PC-3 (cell line): ENCODE measurements around the gene CHL1. TPM values are rescaled to one million over a fixed set of nuclear protein-coding genes. Genes with fewer than 3 reads are reported as not detected.

ENCODE experiments used
- ATAC-seq: fragments of 200-7000 bp; cut with Tn5 transposase; 2 replicates; pipeline ENCODE4 v1.9.1; 2020; ENCODE audit warnings: mild to moderate bottlenecking, moderate library complexity
- BruUV-seq: library from RNA; stranded (reverse); fragments of 400-500 nt; replicated peaks from 2 replicates; lab custom pipeline; 2021; lab: Mats Ljungman, UMichigan
- CTCF ChIA-PET: fragments of 300-600 bp; sonication (Branson Sonifier 250); formaldehyde crosslinking; loops from one replicate; lab custom pipeline; 2022; ENCODE audit warnings: antibody characterized with exemption; lab: Charles Lee
- POLR2A ChIA-PET: fragments of 300-600 bp; sonication (Branson Sonifier 250); formaldehyde crosslinking; loops from one replicate; lab custom pipeline; 2022; ENCODE audit warnings: antibody characterized with exemption; ENCODE audit not compliant: unreplicated experiment; lab: Charles Lee
- DNase-seq: peaks from one replicate; pipeline ENCODE4 v3.0.0-alpha.2; 2015
- H2AFZ ChIP-seq: fragments of 300-600 bp; sonication (generic); 2 replicates; pipeline ENCODE4 v1.6.0; 2016; ENCODE audit warnings: antibody characterized with exemption, low read length
- H3F3A ChIP-seq: fragments of 300-600 bp; sonication (generic); one replicate; pipeline ENCODE4 v1.6.0; 2017; ENCODE audit warnings: antibody characterized with exemption, low read length, control low read depth, mild to moderate bottlenecking; ENCODE audit not compliant: unreplicated experiment
- H3K27ac ChIP-seq: fragments of 300-600 bp; sonication (generic); 2 replicates; pipeline ENCODE4 v1.5.1; 2016; ENCODE audit warnings: mild to moderate bottlenecking, low read length
- H3K27me3 ChIP-seq: fragments of 300-600 bp; sonication (generic); 2 replicates; pipeline ENCODE4 v1.6.1; 2016; ENCODE audit warnings: low read length, mixed read lengths
- H3K36me3 ChIP-seq: fragments of 300-600 bp; sonication (generic); 2 replicates; pipeline ENCODE4 v1.6.1; 2016; ENCODE audit warnings: low read depth, mixed run types, low read length, mixed read lengths
- H3K4me1 ChIP-seq: fragments of 300-600 bp; sonication (generic); 2 replicates; pipeline ENCODE4 v1.5.1; 2016; ENCODE audit warnings: low read length; ENCODE audit not compliant: insufficient read depth
- H3K4me2 ChIP-seq: fragments of 300-600 bp; sonication (generic); 2 replicates; pipeline ENCODE4 v1.6.0; 2016; ENCODE audit warnings: low read length
- H3K4me3 ChIP-seq: fragments of 300-600 bp; sonication (generic); 2 replicates; pipeline ENCODE4 v1.5.1; 2016; ENCODE audit warnings: mild to moderate bottlenecking, low read length, mixed read lengths
- H3K79me2 ChIP-seq: fragments of 300-600 bp; sonication (generic); 2 replicates; pipeline ENCODE4 v1.6.1; 2017; ENCODE audit warnings: low read length, mixed read lengths
- H3K9ac ChIP-seq: fragments of 300-600 bp; sonication (generic); 2 replicates; pipeline ENCODE4 v1.6.0; 2016; ENCODE audit warnings: mild to moderate bottlenecking, low read length
- H3K9me2 ChIP-seq: fragments of 300-600 bp; sonication (generic); replicated peaks from 2 replicates; pipeline ENCODE4 v1.6.1; 2016; ENCODE audit warnings: mixed run types, low read length, mixed read lengths
- H3K9me3 ChIP-seq: fragments of 300-600 bp; sonication (generic); 2 replicates; pipeline ENCODE4 v1.6.1; 2016; ENCODE audit warnings: low read length, mixed read lengths
- H4K20me1 ChIP-seq: fragments of 300-600 bp; sonication (generic); 2 replicates; pipeline ENCODE4 v1.6.1; 2016; ENCODE audit warnings: low read length, mixed read lengths
- EZH2 ChIP-seq: fragments of 300-600 bp; sonication (generic); IDR thresholded peaks from one replicate; pipeline ENCODE4 v1.6.1; 2017; ENCODE audit warnings: antibody characterized with exemption, mild to moderate bottlenecking, low read length; ENCODE audit not compliant: unreplicated experiment
- EZH2phosphoT487 ChIP-seq: fragments of 300-600 bp; sonication (generic); IDR thresholded peaks from 2 replicates; pipeline ENCODE4 v1.6.1; 2018; ENCODE audit warnings: mild to moderate bottlenecking, antibody characterized with exemption, low read length, borderline replicate concordance
- intact Hi-C: fragments of 100-400 bp; cut with micrococcal nuclease; formaldehyde crosslinking; loops from 2 replicates; pipeline ENCODE4 v1.9.0; 2023
- total RNA-seq: library from RNA; depleted of rRNA; stranded (reverse); fragments of >200 nt; gene quantifications from 2 replicates; pipeline ENCODE4 v1.2.3, GENCODE V29; 2014
- TF ChIP-seq, protein P1 (sequence below): fragments of 300-600 bp; sonication (generic); conservative IDR thresholded peaks from 2 replicates; pipeline ENCODE4 v1.5.1; 2017; ENCODE audit warnings: antibody characterized with exemption, low read depth, mild to moderate bottlenecking, low read length

The CHL1 gene
- total RNA-seq, 1 experiment from 2014 or later, result not detected

DNA sequence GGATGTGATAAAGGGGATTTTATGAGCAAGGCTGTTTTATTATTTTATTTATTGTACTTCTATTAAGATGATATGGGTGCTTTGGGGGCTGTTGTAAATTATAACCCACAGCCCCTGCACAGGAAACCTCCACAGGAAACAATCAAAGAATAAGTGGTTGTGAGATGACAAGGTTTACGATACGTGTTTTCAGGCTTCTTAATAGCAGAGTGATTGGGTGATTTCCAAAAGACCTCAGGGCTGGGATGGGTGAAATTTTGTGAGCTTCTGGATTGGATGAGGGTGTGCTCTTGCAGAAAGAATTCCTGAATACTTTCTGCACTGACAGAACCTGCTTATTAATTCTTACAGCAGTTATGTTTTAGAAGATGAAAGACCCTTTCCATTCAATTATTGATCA lies 21.4 kb downstream of the CHL1 start:
- Histone ChIP-seq H3K4me2 (no peak overlapping the region), H3K27me3 (no peaks in the 10 kb centered on the region), H4K20me1 (no peaks in the 10 kb centered on the region), H3K9ac (no peak overlapping the region), H2AFZ (no peak overlapping the region), H3K36me3 (no peaks in the 10 kb centered on the region), H3K4me3 (no peak overlapping the region), H3F3A (no peaks in the 10 kb centered on the region), H3K4me1 (no peaks in the 10 kb centered on the region), H3K27ac (no peak overlapping the region), H3K9me2 (no peaks in the 10 kb centered on the region), H3K9me3 (peaks cover 12% of the 10 kb centered on the region), H3K79me2 (no peaks in the 10 kb centered on the region)
- POLR2A ChIA-PET, result no interaction called here
- DNase-seq (no peak), ATAC-seq (no peak)
- BruUV-seq, result no TSS peak
- intact Hi-C loops, result no loop called here
- TF ChIP-seq, protein P1, sequence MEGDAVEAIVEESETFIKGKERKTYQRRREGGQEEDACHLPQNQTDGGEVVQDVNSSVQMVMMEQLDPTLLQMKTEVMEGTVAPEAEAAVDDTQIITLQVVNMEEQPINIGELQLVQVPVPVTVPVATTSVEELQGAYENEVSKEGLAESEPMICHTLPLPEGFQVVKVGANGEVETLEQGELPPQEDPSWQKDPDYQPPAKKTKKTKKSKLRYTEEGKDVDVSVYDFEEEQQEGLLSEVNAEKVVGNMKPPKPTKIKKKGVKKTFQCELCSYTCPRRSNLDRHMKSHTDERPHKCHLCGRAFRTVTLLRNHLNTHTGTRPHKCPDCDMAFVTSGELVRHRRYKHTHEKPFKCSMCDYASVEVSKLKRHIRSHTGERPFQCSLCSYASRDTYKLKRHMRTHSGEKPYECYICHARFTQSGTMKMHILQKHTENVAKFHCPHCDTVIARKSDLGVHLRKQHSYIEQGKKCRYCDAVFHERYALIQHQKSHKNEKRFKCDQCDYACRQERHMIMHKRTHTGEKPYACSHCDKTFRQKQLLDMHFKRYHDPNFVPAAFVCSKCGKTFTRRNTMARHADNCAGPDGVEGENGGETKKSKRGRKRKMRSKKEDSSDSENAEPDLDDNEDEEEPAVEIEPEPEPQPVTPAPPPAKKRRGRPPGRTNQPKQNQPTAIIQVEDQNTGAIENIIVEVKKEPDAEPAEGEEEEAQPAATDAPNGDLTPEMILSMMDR, result no peak
- no peak for TF ChIP-seq EZH2
- CTCF ChIA-PET, result no interaction called here

DNA sequence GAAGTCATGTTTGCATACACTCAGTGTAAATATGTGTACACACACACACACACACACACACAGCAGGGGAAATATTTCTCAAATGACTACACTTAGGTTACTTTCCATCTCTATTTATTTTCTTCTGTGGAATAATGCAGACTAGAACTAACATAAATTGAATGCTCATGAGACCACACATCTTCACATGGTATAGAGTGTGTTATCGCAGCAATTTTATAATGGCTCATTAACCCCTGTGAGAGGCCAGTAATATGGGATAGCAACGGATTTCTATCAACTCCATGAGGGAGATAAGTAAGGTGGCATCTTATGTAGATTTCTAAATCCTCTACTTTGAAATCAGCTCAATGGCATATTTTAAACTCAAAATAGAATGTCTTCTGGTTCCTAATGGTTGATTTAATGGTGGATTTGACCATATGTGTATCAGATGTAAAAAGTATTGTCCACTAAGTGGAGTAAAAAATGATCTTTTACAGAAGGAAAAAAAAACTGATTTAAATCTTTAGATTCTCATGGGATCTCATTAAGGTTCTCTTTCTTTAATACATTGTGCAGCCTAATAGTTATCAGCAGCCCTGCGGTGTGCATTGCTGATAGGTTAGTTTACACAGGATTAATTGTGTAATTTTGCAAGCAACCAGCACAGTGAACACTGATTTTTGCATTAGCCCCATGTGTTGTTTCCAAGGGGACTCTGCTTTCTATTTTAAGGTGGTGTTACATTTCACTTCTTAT lies 32.0 kb downstream of the CHL1 start:
- Histone ChIP-seq H3K36me3 (no peaks in the 10 kb centered on the region), H3K27ac (no peak overlapping the region), H3K79me2 (no peaks in the 10 kb centered on the region), H3K9me2 (no peaks in the 10 kb centered on the region), H4K20me1 (no peaks in the 10 kb centered on the region), H3K4me3 (no peak overlapping the region), H3K27me3 (no peaks in the 10 kb centered on the region), H3F3A (no peaks in the 10 kb centered on the region), H3K9ac (no peak overlapping the region), H3K4me1 (no peaks in the 10 kb centered on the region), H2AFZ (no peak overlapping the region), H3K9me3 (no peaks in the 10 kb centered on the region), H3K4me2 (no peak overlapping the region)
- intact Hi-C loops, result no loop called here
- ATAC-seq (no peak), DNase-seq (no peak)
- no peak for TF ChIP-seq EZH2phosphoT487
- TF ChIP-seq, protein P1, result no peak
- no peak for TF ChIP-seq EZH2
- POLR2A ChIA-PET, result no interaction called here
- CTCF ChIA-PET, result no interaction called here
- no TSS peak for BruUV-seq

DNA sequence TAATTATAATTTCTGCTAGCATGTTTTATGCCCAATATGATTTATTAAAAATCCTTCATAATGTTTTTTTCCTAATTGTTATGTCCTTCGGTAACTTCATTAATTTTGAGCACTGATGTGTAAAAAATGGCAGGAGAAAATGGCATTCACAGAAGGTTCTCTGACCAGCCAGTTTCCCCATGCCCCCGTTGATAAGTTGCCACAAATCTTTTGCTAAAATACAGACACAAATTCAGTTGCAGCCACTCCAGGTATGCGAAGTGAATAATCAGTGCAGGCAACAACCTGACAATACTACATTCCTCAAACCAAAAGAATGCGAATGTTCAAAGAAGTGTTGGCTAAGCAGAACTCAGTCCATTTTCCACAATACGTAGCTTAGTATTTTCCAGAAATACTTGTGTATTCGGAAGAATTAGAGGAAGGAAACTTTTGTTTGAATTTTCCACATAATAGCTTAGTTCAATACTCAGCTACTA lies 32.7 kb downstream of the CHL1 start:
- Histone ChIP-seq H3K4me2 (no peak overlapping the region), H3K9ac (no peak overlapping the region), H3K9me2 (no peaks in the 10 kb centered on the region), H3K4me3 (no peak overlapping the region), H3K27ac (no peak overlapping the region), H3K36me3 (no peaks in the 10 kb centered on the region), H3F3A (no peaks in the 10 kb centered on the region), H3K9me3 (no peaks in the 10 kb centered on the region), H3K27me3 (no peaks in the 10 kb centered on the region), H3K79me2 (no peaks in the 10 kb centered on the region), H3K4me1 (no peaks in the 10 kb centered on the region), H2AFZ (no peak overlapping the region), H4K20me1 (no peaks in the 10 kb centered on the region)
- CTCF ChIA-PET, result no interaction called here
- DNase-seq (no peak), ATAC-seq (no peak)
- no TSS peak for BruUV-seq
- TF ChIP-seq EZH2 (no peak), EZH2phosphoT487 (no peak)
- TF ChIP-seq, protein P1, result no peak
- POLR2A ChIA-PET, result no interaction called here
- intact Hi-C loops, result no loop called here
